Measurements from ENCODE around the gene ARRDC4. TPM values are rescaled to one million over a fixed set of nuclear protein-coding genes. Genes with fewer than 3 reads are reported as not detected.

ARRDC4 gene
- polyA plus RNA-seq, 1 experiment: 9.2 TPM

DNA sequence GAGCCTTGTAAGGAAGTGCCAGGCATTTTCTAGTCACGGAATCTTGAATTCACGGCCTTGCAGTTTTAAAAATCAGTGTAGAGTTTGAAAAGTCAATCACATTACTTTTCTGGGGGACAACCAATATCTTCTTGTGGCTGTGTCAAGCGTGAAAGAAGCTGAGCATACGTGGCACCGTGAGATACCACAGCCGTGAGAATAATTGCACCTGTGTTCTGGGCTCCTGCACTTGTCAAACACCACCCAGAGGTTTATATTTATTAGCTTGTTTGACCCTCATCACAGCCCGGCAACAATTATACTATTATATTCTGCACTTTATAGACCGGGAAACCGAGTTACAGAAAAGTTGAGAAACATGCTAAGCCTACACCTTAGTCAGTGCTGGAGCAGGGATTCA lies 45.2 kb downstream of the ARRDC4 start:
- CTCF ChIA-PET: no interaction called here
- Histone ChIP-seq H3K9me3 (ENCODE audit: control insufficient read depth, insufficient read depth, low read length) (peaks cover 15% of the 10 kb centered on the region), H3K27me3 (ENCODE audit: control insufficient read depth, insufficient read depth, low read length) (no peaks in the 10 kb centered on the region), H3K4me3 (ENCODE audit: low read depth, low read length) (no peak overlapping the region), H3K27ac (ENCODE audit: low read depth, low read length) (no peak overlapping the region)
- POLR2A ChIA-PET: no interaction called here
- no peak for DNase-seq (ENCODE audit: low read depth, low spot score)
- TF ChIP-seq, protein P1, sequence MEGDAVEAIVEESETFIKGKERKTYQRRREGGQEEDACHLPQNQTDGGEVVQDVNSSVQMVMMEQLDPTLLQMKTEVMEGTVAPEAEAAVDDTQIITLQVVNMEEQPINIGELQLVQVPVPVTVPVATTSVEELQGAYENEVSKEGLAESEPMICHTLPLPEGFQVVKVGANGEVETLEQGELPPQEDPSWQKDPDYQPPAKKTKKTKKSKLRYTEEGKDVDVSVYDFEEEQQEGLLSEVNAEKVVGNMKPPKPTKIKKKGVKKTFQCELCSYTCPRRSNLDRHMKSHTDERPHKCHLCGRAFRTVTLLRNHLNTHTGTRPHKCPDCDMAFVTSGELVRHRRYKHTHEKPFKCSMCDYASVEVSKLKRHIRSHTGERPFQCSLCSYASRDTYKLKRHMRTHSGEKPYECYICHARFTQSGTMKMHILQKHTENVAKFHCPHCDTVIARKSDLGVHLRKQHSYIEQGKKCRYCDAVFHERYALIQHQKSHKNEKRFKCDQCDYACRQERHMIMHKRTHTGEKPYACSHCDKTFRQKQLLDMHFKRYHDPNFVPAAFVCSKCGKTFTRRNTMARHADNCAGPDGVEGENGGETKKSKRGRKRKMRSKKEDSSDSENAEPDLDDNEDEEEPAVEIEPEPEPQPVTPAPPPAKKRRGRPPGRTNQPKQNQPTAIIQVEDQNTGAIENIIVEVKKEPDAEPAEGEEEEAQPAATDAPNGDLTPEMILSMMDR (IDR thresholded peaks at IDR 0.05; ENCODE audit: low read depth, low read length): no peak

DNA sequence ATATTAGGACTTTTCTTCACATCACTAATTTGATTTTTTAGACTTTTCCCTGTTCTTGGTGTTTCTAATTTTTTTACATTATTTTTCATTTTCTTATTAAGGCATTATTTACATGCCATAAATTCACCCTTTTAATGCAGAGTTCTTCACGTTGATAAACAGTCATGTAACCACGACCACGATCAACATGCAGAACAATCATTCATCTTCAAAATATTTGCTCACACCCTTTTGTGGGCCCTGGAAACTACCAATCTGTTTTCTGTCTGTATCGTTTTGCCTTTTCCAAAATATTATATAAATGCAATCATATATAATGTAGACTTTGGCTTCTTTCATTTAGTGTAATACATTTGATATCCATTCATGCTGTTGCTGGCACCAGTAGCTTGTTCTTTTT lies 48.7 kb downstream of the ARRDC4 start:
- H3K9me3 ChIP-seq (ENCODE audit: control insufficient read depth, insufficient read depth, low read length): no peaks in the 10 kb centered on the region; the same call in 1 of the 2 replicates
- no peak overlapping the region for H3K4me3 ChIP-seq (ENCODE audit: low read depth, low read length)
- no peak for DNase-seq (ENCODE audit: low read depth, low spot score)
- TF ChIP-seq, protein P1 (IDR thresholded peaks at IDR 0.05; ENCODE audit: low read depth, low read length): no peak
- H3K27me3 ChIP-seq (ENCODE audit: control insufficient read depth, insufficient read depth, low read length): no peaks in the 10 kb centered on the region
- ChIA-PET POLR2A (no interaction called here), CTCF (no interaction called here)
- no peak overlapping the region for H3K27ac ChIP-seq (ENCODE audit: low read depth, low read length)

DNA sequence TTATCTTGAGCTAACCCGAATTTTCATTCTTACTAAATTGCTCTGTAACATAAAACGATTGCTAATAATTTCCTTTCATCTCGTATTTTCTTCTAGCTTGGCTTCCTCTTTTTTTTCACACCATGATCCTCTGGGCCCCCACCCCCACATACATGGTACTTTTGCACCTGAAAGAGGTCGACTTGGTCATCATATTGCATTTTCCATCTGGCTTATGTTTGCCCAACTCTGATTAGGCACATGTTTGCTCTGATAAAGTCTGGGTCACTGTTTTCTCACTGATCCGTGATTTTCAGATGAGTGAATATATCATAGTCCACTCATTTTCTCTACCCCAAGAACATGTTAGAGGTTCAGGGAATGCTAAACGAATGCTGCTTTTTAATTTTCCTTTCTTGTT lies 49.5 kb downstream of the ARRDC4 start:
- ChIA-PET POLR2A (no interaction called here), CTCF (no interaction called here)
- Histone ChIP-seq H3K27ac (ENCODE audit: low read depth, low read length) (no peak overlapping the region), H3K4me3 (ENCODE audit: low read depth, low read length) (no peak overlapping the region), H3K27me3 (ENCODE audit: control insufficient read depth, insufficient read depth, low read length) (no peaks in the 10 kb centered on the region), H3K9me3 (ENCODE audit: control insufficient read depth, insufficient read depth, low read length) (no peaks in the 10 kb centered on the region; the same call in none of the 2 replicates)
- no peak for DNase-seq (ENCODE audit: low read depth, low spot score)
- TF ChIP-seq, protein P1 (IDR thresholded peaks at IDR 0.05; ENCODE audit: low read depth, low read length): no peak

DNA sequence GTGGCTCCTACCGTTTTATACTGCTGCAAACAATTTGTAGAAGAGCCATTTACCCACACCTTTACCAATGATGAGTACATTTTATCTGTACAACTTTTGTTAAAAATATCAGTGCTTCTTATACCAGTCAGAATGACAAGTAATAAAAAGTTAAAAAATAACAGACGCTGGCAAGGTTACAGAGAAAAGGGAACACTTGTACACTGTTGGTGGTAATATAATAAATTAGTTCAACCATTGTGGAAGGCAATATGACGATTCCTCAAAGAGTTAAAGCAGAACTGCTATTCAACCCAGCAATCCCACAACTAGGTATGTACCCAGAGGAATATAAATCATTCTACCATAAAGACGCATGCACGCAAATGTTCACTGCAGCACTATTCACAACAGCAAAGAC lies 51.9 kb downstream of the ARRDC4 start:
- CTCF ChIA-PET: no interaction called here
- POLR2A ChIA-PET: no interaction called here
- Histone ChIP-seq H3K4me3 (ENCODE audit: low read depth, low read length) (no peak overlapping the region), H3K27me3 (ENCODE audit: control insufficient read depth, insufficient read depth, low read length) (no peaks in the 10 kb centered on the region), H3K27ac (ENCODE audit: low read depth, low read length) (no peak overlapping the region), H3K9me3 (ENCODE audit: control insufficient read depth, insufficient read depth, low read length) (peaks cover 5% of the 10 kb centered on the region)
- TF ChIP-seq, protein P1 (IDR thresholded peaks at IDR 0.05; ENCODE audit: low read depth, low read length): no peak
- DNase-seq (ENCODE audit: low read depth, low spot score): no peak

DNA sequence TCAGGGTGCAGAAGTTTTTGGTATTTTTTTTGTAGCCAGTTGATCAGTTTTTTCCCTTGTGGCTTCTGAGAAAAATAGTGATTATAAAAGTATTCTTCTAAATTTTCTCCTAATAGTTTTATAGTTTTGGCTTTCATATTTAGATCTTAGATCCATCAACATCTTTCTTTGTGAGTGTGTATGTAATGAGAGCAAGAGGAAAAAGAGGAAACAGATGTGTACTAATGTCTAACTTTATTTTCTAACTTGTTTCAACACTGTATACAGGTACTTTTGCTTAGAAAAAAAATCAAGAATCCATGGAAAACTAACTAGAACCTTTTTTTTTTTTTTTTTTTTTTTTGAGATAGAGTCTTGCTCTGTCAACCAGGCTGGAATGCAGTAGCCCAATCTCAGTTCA lies 53.1 kb downstream of the ARRDC4 start:
- Histone ChIP-seq H3K27ac (ENCODE audit: low read depth, low read length) (no peak overlapping the region), H3K27me3 (ENCODE audit: control insufficient read depth, insufficient read depth, low read length) (no peaks in the 10 kb centered on the region), H3K4me3 (ENCODE audit: low read depth, low read length) (no peak overlapping the region), H3K9me3 (ENCODE audit: control insufficient read depth, insufficient read depth, low read length) (peaks cover 7% of the 10 kb centered on the region)
- CTCF ChIA-PET: no interaction called here
- DNase-seq (ENCODE audit: low read depth, low spot score): no peak
- TF ChIP-seq, protein P1 (IDR thresholded peaks at IDR 0.05; ENCODE audit: low read depth, low read length): no peak
- POLR2A ChIA-PET: no interaction called here

Data from AG04450 (cell line).